H1 (cell line): ENCODE data around the gene NDUFB3. TPM values are rescaled to one million over a fixed set of nuclear protein-coding genes. Genes with fewer than 3 reads are reported as not detected.

Experiments used
- CTCF ChIA-PET: fragments of 300-600 bp; sonication (Branson Sonifier 250); formaldehyde crosslinking; loops from one replicate; lab custom pipeline; 2021; ENCODE audit not compliant: partially characterized antibody; lab: Charles Lee
- POLR2A ChIA-PET: fragments of 300-600 bp; sonication (Branson Sonifier 250); formaldehyde crosslinking; loops from one replicate; lab custom pipeline; 2021; ENCODE audit warnings: inconsistent platforms; ENCODE audit not compliant: partially characterized antibody; lab: Charles Lee
- DNase-seq, 2 experiments: peaks; one replicate each; pipeline versions ENCODE4 v3.0.0 to v3.0.0-alpha.2; 2010 to 2022; ENCODE audit warnings: low spot score in 2 of 2, low read depth in 1 of 2, mixed read lengths in 1 of 2
- FAIRE-seq: peaks from 2 replicates; lab custom pipeline; 2011; peaks lifted over from hg19 to GRCh38; lab: Jason Lieb, UNC
- H2AFZ ChIP-seq: 2 replicates; pipeline ENCODE4 v1.8.1; 2012; ENCODE audit warnings: low read length, inconsistent platforms
- H2AK5ac ChIP-seq: 2 replicates; pipeline ENCODE4 v1.6.1; 2013; ENCODE audit warnings: low read depth, low read length
- H2BK120ac ChIP-seq: replicated peaks from 2 replicates; pipeline ENCODE3; 2013; ENCODE audit warnings: low read depth, low read length, inconsistent platforms
- H2BK12ac ChIP-seq: 2 replicates; pipeline ENCODE4 v1.6.1; 2013; ENCODE audit warnings: low read depth, low read length
- H2BK15ac ChIP-seq: 2 replicates; pipeline ENCODE4 v1.6.1; 2013; ENCODE audit warnings: low read length
- H2BK20ac ChIP-seq: 2 replicates; pipeline ENCODE4 v1.6.1; 2013; ENCODE audit warnings: low read length
- H2BK5ac ChIP-seq: 2 replicates; pipeline ENCODE4 v1.6.1; 2013; ENCODE audit warnings: low read depth, low read length
- H3K14ac ChIP-seq: 2 replicates; pipeline ENCODE4 v1.6.1; 2013; ENCODE audit warnings: inconsistent platforms; ENCODE audit not compliant: insufficient read length
- H3K18ac ChIP-seq: 2 replicates; pipeline ENCODE4 v1.6.1; 2013; ENCODE audit warnings: low read length; ENCODE audit errors: extremely low read depth
- H3K23ac ChIP-seq: 2 replicates; pipeline ENCODE4 v1.6.1; 2013; ENCODE audit warnings: inconsistent platforms; ENCODE audit not compliant: insufficient read length
- H3K23me2 ChIP-seq: 2 replicates; pipeline ENCODE4 v1.6.1; 2013; ENCODE audit warnings: low read depth, low read length
- H3K27ac ChIP-seq: 2 replicates; pipeline ENCODE4 v1.6.1; 2011; ENCODE audit warnings: low read depth, low read length, inconsistent platforms
- H3K27me3 ChIP-seq, 4 experiments: replicated peaks in 1 of 4; 1 replicate in 1 of 4; 2 replicates in 3 of 4; pipeline versions ENCODE4 v1.6.1 to v1.8.1; 2011 to 2013; ENCODE audit warnings: low read length in 3 of 4, mild to moderate bottlenecking in 3 of 4, inconsistent platforms in 2 of 4, mixed read lengths in 2 of 4, moderate library complexity in 1 of 4; ENCODE audit not compliant: control insufficient read depth in 3 of 4, insufficient read depth in 3 of 4; ENCODE audit errors: extremely low read depth in 1 of 4
- H3K36me3 ChIP-seq, 4 experiments: 2 replicates each; pipeline versions ENCODE4 v1.6.1 to v1.8.1; 2011 to 2013; ENCODE audit warnings: mild to moderate bottlenecking in 4 of 4, low read length in 3 of 4, moderate library complexity in 2 of 4, control low read depth in 1 of 4, inconsistent platforms in 1 of 4; ENCODE audit not compliant: insufficient read depth in 4 of 4, control insufficient read depth in 2 of 4
- H3K4ac ChIP-seq: replicated peaks from 2 replicates; pipeline ENCODE3; 2013; ENCODE audit warnings: low read length, low read depth, mixed read lengths, inconsistent platforms; ENCODE audit not compliant: insufficient read length
- H3K4me1 ChIP-seq, 4 experiments: replicated peaks in 1 of 4; 1 replicate in 1 of 4; 2 replicates in 3 of 4; pipeline versions ENCODE4 v1.6.1 to v1.8.1; 2011 to 2013; ENCODE audit warnings: low read length in 3 of 4, inconsistent platforms in 2 of 4, mixed read lengths in 1 of 4; ENCODE audit not compliant: insufficient read depth in 4 of 4, control insufficient read depth in 3 of 4
- H3K4me2 ChIP-seq, 2 experiments: 2 replicates each; pipeline versions ENCODE4 v1.6.1 to v1.8.1; 2011 to 2013; ENCODE audit warnings: low read depth in 2 of 2, low read length in 2 of 2, control low read depth in 1 of 2, inconsistent platforms in 1 of 2, mild to moderate bottlenecking in 1 of 2; ENCODE audit not compliant: insufficient read depth in 1 of 2
- H3K4me3 ChIP-seq, 4 experiments: fragments of 200-600, 300-600 bp in 1 of 4; sonication (generic), shearing (Covaris generic), sonication (Bioruptor Twin) in 1 of 4; 2 replicates each; pipeline versions ENCODE4 v1.5.1 to v1.8.1; 2011 to 2016; ENCODE audit warnings: low read length in 4 of 4, low read depth in 3 of 4, control low read depth in 2 of 4, inconsistent platforms in 2 of 4, mild to moderate bottlenecking in 2 of 4, mixed read lengths in 1 of 4, moderate library complexity in 1 of 4; ENCODE audit not compliant: insufficient read depth in 2 of 4; ENCODE audit errors: extremely low read depth in 1 of 4
- H3K56ac ChIP-seq: replicated peaks from 2 replicates; pipeline ENCODE3; 2013; ENCODE audit warnings: low read depth, mild to moderate bottlenecking, mixed read lengths, low read length, inconsistent platforms; ENCODE audit not compliant: insufficient read length
- H3K79me1 ChIP-seq: 2 replicates; pipeline ENCODE4 v1.6.1; 2013; ENCODE audit warnings: low read depth, low read length, control low read depth
- H3K79me2 ChIP-seq, 2 experiments: 2 replicates each; pipeline versions ENCODE4 v1.6.1 to v1.8.1; 2012 to 2013; ENCODE audit warnings: low read length in 2 of 2, mild to moderate bottlenecking in 2 of 2, inconsistent platforms in 1 of 2; ENCODE audit not compliant: insufficient read depth in 2 of 2, control insufficient read depth in 1 of 2
- H3K9ac ChIP-seq, 4 experiments: replicated peaks in 1 of 4; 1 replicate in 1 of 4; 2 replicates in 3 of 4; pipeline versions ENCODE4 v1.6.1 to v1.8.1; 2011 to 2013; ENCODE audit warnings: low read depth in 3 of 4, low read length in 3 of 4, control low read depth in 2 of 4, mild to moderate bottlenecking in 2 of 4, moderate library complexity in 2 of 4, inconsistent platforms in 1 of 4; ENCODE audit errors: extremely low read depth in 1 of 4
- H3K9me3 ChIP-seq, 2 experiments: 2 replicates each; pipeline versions ENCODE4 v1.6.1 to v1.8.1; 2012 to 2013; ENCODE audit warnings: mild to moderate bottlenecking in 2 of 2, moderate library complexity in 2 of 2, control low read depth in 1 of 2, inconsistent platforms in 1 of 2, low read depth in 1 of 2, low read length in 1 of 2, mixed read lengths in 1 of 2; ENCODE audit not compliant: insufficient read depth in 2 of 2
- H4K20me1 ChIP-seq, 2 experiments: replicated peaks in 1 of 2; 2 replicates each; pipeline versions ENCODE3 to v1.8.1; 2011 to 2013; ENCODE audit warnings: inconsistent platforms in 2 of 2, low read length in 2 of 2, mild to moderate bottlenecking in 1 of 2; ENCODE audit not compliant: insufficient read depth in 2 of 2, control insufficient read depth in 1 of 2
- H4K5ac ChIP-seq: 2 replicates; pipeline ENCODE4 v1.6.1; 2013; ENCODE audit warnings: low read length, low read depth, mixed read lengths, inconsistent platforms; ENCODE audit not compliant: insufficient read length
- H4K8ac ChIP-seq: 2 replicates; pipeline ENCODE4 v1.8.0; 2013; ENCODE audit warnings: mild to moderate bottlenecking, moderate library complexity, low read length, inconsistent platforms; ENCODE audit not compliant: insufficient read depth; ENCODE audit errors: extremely low read depth
- H4K91ac ChIP-seq: replicated peaks from 2 replicates; pipeline ENCODE3; 2013; ENCODE audit warnings: low read length, mixed read lengths, inconsistent platforms; ENCODE audit not compliant: insufficient read length
- E2F6 ChIP-seq: IDR thresholded peaks from 2 replicates; pipeline ENCODE4 v1.6.1; 2012; ENCODE audit warnings: inconsistent platforms
- KDM1A ChIP-seq: fragments of 200-600, 300-600 bp; sonication (generic); IDR thresholded peaks from 2 replicates; pipeline ENCODE4 v1.7.1; 2016; ENCODE audit warnings: mild to moderate bottlenecking, low read length, borderline replicate concordance
- SAP30 ChIP-seq: fragments of 300-600 bp; sonication (generic); IDR thresholded peaks from 2 replicates; pipeline ENCODE4 v1.7.1; 2012; ENCODE audit warnings: low read length, moderate library complexity, mild to moderate bottlenecking, inconsistent platforms; ENCODE audit not compliant: insufficient read depth, insufficient replicate concordance
- WGBS, 2 experiments: shearing (Covaris generic) in 1 of 2; methylation state at CpG; one replicate each; pipeline versions ENCODE4 v1.1.6 to v1.1.7; 2013 to 2015; ENCODE audit warnings: low lambda C conversion rate in 2 of 2, mixed read lengths in 2 of 2, inconsistent platforms in 1 of 2, low coverage in 1 of 2, missing lambda C conversion rate in 1 of 2; ENCODE audit not compliant: insufficient replicate concordance in 2 of 2, insufficient coverage in 1 of 2, insufficient read length in 1 of 2; ENCODE audit errors: extremely low coverage in 1 of 2, missing lambda C conversion rate in 1 of 2; 5-methylcytosine and 5-hydroxymethylcytosine counted together
- polyA plus RNA-seq, 7 experiments: library from polyadenylated mRNA; depleted of rRNA in 3 of 7; stranded (reverse) in 5 of 7; unstranded in 2 of 7; fragments of >200 nt in 5 of 7; fragments of 200-250 nt in 2 of 7; gene quantifications; 1 replicate in 5 of 7; 2 replicates in 1 of 7; 4 replicates in 1 of 7; pipeline versions ENCODE4 v1.2.1 to v1.2.3, GENCODE V29; 2011 to 2013; ENCODE audit warnings: missing spikeins in 2 of 7, mixed read lengths in 2 of 7
- total RNA-seq: library from RNA; stranded (reverse); fragmentation: NEBNext Ultra II Directional; extraction: Animal tissue kit (Norgen Biotek cat#: 25700); gene quantifications from 2 replicates; pipeline ENCODE4 v1.2.1, GENCODE V29; 2021

The NDUFB3 gene
- total and polyA plus RNA-seq, 2 of the 8 experiments (the other 6 are each of a cell fraction or from before 2014, with no cell fraction given), result 38.2 to 55.3 TPM

- POLR2A ChIA-PET, result interaction anchor here (0.6 kb wide), 1 partner anchor 35 kb away, joined by 3 read pairs; no protein-coding TSS in a partner anchor
- no peak for TF ChIP-seq KDM1A
- no peak for TF ChIP-seq E2F6
- TF ChIP-seq SAP30, result no peak
These were observed 3.2 kb downstream of the NDUFB3 start for GRCh38 chr2:201074996-201075395.

More at GRCh38 chr2:201074996-201075395, 3.2 kb downstream of the NDUFB3 start:
- Histone ChIP-seq H3K4me2 (no peak overlapping the region), H3K36me3 (peaks cover 0 to 5% (median 1%) of the 10 kb centered on the region in 4 experiments; a peak in 2 of 8 replicates), H2BK120ac (no peak overlapping the region), H4K8ac (no peak overlapping the region), H2BK20ac (no peak overlapping the region), H4K91ac (no peak overlapping the region), H3K4me1 (peaks cover 0 to 3% (median 0%) of the 10 kb centered on the region in 4 experiments; a peak in 2 of 7 replicates), H3K9me3 (no peaks in the 10 kb centered on the region), H3K79me2 (peaks cover 0 to 19% of the 10 kb centered on the region in 2 experiments; a peak in 2 of 4 replicates), H2AFZ (no peak overlapping the region), H2AK5ac (no peak overlapping the region), H4K5ac (no peak overlapping the region), H2BK12ac (no peak overlapping the region), H3K23ac (no peak overlapping the region), H3K56ac (no peak overlapping the region), H3K9ac (no peak overlapping the region), H3K18ac (no peak overlapping the region), H3K4ac (no peak overlapping the region), H2BK15ac (no peak overlapping the region), H3K27ac (no peak overlapping the region), H4K20me1 (no peaks in the 10 kb centered on the region), H3K23me2 (peaks cover 4% of the 10 kb centered on the region), H3K79me1 (no peaks in the 10 kb centered on the region), H3K4me3 (no peak overlapping the region), H3K27me3 (no peaks in the 10 kb centered on the region), H3K14ac (no peak overlapping the region), H2BK5ac (no peak overlapping the region)
- FAIRE-seq (no peak), DNase-seq (no peak)
- CTCF ChIA-PET, result interaction anchor here (1.0 to 1.4 kb wide), 3 partner anchors 83 to 112 kb away, joined by 3 to 5 read pairs (median 3); partner anchors contain the start of gene ORC2
- 83% methylated on average over 7 of the region's 7 CpGs; no CpG with 5 or more reads in 1 of the 2 experiments for WGBS, 2 experiments
